ENCODE results near the gene C1orf74.

DNA sequence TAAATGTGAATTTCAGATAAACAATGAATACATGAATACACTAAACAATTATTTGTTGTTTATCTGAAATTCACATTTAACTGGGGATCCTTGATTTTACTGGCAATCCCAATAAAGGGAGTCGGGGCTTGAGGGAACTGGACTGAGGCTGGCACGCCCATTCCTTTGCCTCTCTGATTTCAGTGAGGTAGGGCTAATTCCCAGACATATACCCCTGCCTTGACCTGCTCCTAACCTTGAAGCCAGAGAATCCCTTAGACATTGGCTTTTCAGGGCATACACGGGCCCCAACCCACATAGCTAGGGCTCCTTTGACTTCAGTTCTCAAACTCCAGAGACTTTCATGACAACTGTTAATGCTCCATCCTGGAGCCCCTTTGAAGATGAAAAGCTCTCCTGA, 32.6 kb upstream of the C1orf74 start:
- no peak for TF ChIP-seq CTCF (IDR thresholded peaks at IDR 0.05; ENCODE audit: extremely low read depth in 1 of 2, insufficient read depth in 1 of 2, low read depth in 1 of 2, low read length in 2 of 2)
- no peak for TF ChIP-seq MYC (IDR thresholded peaks at IDR 0.05; ENCODE audit: low read depth, low read length)
- no peak for TF ChIP-seq EZH2 (IDR thresholded peaks at IDR 0.05; ENCODE audit: borderline replicate concordance, low read depth, low read length, severe bottlenecking)
- no peak for TF ChIP-seq POLR2A (IDR thresholded peaks at IDR 0.05; ENCODE audit: low read depth, low read length)
